NCI-H82 treated with DMSO at 0.1 percent for 48 hours (cell line): ENCODE measurements around the gene DZANK1.
"Not testable (repeated sequence)": the region's sequence is repeated elsewhere in the genome, so short reads cannot be mapped to it uniquely, and the experiment has no call there.

Source experiments
- DNase-seq: peaks from one replicate; lab custom pipeline; 2025; ENCODE audit not compliant: unreplicated experiment; lab: John Stamatoyannopoulos, UW

Gene DZANK1

GRCh38 chr20:18440403-18440802 lies 26.4 kb downstream of the DZANK1 start:
- no peak for DNase-seq

DNA sequence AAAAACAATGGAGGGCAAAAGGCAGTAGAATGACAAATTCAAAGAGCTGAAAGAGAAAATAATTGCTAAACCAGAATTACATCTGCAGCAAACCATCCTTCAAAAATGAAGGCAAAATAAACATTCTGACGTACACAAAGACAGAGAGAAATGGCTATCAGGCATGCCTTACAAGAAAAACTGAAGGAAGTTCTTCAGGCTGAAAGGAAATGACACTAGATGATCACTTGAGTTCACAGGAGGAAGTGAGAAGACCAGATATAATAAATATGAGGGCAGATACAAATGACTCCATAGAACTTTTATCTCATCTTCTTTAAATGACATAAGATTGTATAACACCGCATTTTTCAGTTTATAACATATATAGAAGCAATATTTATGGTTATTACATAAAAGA lies 30.0 kb downstream of the DZANK1 start:
- no peak for DNase-seq

GRCh38 chr20:18431206-18431605 lies 35.6 kb downstream of the DZANK1 start:
- no peak for DNase-seq

DNA sequence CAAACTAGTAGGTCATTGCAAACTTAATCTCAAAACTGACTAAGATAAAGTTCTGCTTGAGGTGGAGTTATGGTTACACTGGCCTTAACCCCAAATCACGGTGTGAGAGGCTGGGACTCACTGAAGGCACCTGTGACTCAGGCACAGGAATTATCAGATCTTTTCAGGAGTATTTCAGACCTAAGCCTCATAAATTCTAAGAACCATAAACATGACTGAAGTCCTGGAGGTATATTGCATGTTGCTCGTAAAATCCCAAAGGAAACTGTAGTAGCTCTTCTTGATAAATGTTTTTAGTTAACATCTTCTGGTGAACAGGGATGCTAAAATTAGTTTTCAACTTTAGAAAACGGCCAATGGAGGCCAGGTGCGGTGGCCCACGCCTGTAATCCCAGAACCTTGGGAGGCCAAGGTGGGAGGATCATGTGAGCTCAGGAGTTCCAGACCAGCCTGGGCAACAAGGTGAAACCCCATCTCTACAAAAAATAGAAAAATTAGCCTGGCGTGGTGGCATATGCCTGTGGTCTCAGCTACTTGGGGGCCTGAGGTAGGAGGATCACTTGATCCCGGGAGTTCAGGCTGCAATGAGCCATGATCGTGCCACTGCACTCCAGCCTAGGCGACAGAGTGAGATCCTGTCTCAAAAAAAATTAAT lies 36.5 kb downstream of the DZANK1 start:
- no peak for DNase-seq

DNA sequence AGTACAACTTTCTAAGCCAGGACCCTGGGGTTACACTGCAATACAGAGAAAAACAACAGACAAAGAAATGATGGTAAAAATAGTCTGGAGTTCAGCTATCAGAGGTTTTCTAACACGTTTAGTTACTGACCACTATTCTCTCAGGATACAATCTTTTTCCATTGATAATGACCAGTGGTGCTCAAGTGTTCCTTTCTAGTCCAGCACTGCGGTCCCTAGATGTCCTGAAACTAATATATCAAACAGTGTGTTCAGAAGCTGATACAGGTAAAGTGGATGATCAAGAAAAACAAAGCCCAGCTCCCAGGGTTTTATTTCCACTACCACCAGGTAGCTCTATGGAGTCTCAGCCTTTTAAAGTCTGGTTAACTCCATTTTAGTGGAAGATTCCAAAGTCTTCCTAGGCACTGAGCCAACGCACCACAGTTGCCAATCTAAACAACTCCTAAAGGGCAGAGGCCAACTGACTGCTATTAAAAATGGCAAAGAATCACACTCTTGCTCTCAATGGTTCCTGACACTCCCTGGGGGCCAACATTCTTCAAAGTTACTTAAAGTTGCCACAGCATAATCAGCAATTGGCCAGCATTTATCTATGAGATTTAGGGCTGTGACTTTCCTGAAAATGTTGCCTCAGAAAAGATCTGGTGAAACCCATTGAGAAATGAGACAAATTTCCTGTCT lies 38.2 kb downstream of the DZANK1 start:
- no peak for DNase-seq

DNA sequence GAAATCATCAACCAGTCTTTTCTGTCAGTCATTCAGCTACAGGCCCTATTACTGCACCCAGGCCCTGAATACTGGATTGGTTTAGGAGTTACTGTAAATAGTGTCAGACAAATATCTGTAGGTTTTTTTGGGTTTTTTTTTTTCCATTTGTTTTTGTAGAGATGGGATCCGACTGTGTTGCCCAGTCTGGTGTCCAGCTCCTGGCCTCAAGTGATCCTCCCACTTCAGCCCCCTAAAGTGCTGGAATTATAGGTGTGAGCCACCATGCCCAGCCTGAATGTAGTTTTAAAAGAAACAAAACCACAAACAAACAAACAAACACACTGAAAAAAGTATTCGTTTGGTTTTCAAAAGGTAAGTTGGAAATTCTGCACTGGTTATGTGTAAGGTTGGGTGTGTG lies 39.6 kb downstream of the DZANK1 start:
- no peak for DNase-seq

- DNase-seq: no peak
These were observed 45.2 kb downstream of the DZANK1 start for GRCh38 chr20:18421608-18422007.

- no peak for DNase-seq
These were observed 50.3 kb downstream of the DZANK1 start for GRCh38 chr20:18416486-18416885.

DNA sequence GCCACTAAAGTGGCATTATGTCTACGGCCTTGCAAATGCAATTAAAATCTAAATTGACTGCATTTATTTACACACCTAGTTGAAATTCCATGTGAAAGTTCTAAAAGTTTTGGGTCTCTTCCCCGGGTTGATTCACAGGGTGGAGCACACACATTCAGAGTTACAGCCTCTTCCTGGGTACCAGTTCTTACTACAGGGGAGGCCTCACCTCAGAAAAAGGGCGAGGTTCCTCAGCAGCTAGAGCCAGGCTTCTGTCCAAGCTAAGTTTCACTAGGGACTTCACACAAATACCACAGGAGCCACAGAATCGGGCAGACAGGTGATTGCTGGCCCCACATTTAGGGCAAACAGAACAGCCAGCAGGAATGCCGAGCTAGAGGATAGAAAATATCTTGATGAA lies 52.7 kb downstream of the DZANK1 start:
- no peak for DNase-seq

- no peak for DNase-seq
These were observed 54.5 kb downstream of the DZANK1 start for GRCh38 chr20:18412221-18412901.

- no peak for DNase-seq
These were observed 61.0 kb downstream of the DZANK1 start for GRCh38 chr20:18405826-18406225.

GRCh38 chr20:18404172-18404571 lies 62.7 kb downstream of the DZANK1 start:
- no peak for DNase-seq

DNA sequence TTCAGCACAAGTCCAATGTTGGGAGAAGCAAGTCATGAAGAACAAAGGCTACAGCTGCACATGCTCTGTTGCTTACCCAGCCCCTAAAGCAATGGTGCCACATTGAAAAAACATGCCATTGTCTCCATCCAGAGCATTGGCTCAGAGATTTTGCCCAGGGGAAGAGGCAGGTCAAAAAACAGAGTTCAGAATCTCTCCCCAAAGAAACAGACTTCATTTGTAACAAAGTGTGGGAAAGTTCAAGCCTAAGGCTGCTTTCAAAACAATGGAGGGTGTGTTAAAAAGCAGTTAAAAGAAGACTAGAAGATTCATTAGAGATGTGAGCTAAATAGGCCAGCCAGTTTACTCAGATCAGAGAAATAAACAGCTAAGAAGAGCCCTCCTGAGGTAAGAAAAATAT lies 63.6 kb downstream of the DZANK1 start:
- no peak for DNase-seq

- no peak for DNase-seq
These were observed 65.5 kb downstream of the DZANK1 start for GRCh38 chr20:18401305-18401704.

- DNase-seq: no peak
These were observed 66.4 kb downstream of the DZANK1 start for GRCh38 chr20:18400460-18400859.

- DNase-seq: not testable (repeated sequence)
These were observed 68.1 kb downstream of the DZANK1 start for GRCh38 chr20:18398713-18399112.

GRCh38 chr20:18397030-18397429 lies 69.8 kb downstream of the DZANK1 start:
- no peak for DNase-seq

- DNase-seq: no peak
These were observed 71.3 kb downstream of the DZANK1 start for GRCh38 chr20:18395544-18395943.

- DNase-seq: no peak
These were observed 72.5 kb downstream of the DZANK1 start for GRCh38 chr20:18394363-18394762.

GRCh38 chr20:18391686-18392085 lies 75.1 kb downstream of the DZANK1 start:
- DNase-seq: no peak

DNA sequence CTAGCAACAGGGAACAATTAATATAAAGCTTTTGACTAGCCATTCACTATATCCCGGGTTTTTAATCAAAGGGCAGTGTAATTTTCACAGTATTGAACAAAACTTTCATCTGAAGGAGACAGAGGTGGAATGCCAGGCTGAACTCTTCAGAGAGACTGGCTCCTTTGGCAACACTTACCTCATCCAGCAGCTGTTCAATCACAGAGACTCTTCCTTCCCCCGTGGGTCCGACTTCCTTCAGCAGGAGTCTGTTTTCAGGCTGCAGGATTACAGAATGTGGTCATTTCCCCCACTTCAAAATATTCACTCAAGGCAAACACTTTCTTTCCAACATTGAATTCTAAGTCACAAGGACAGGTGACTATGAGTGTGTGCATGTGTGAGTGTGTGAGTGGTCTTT lies 76.6 kb downstream of the DZANK1 start:
- DNase-seq: no peak

GRCh38 chr20:18388860-18389259 lies 78.0 kb downstream of the DZANK1 start:
- DNase-seq: no peak
